ENCODE results near the gene DOCK2. TPM values are rescaled to one million over a fixed set of nuclear protein-coding genes. Genes with fewer than 3 reads are reported as not detected.

DOCK2 gene
- polyA plus RNA-seq, 1 experiment: 2.0 TPM

DNA sequence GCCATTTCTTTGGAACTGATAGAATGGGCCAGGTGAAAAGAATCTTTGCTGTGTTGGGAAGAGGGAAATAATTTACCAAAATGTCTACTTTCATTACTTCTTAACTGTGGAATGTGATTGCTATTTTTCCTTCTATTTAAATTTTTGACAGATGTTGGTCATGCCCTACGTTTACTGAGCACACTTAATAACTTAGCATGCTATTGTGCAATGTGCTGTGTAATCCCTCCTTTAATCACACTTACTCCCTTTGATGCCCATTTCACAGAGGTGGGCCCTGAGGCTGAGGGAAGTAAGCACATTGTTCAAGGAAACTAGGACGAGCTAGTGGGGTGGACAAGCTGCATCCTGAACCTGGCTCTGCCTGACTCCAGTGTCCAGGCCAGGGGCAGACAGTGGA lies 391.0 kb downstream of the DOCK2 start:
- Histone ChIP-seq H3K4me3 (ENCODE audit: low read depth, low read length) (no peak overlapping the region), H3K36me3 (ENCODE audit: control insufficient read depth, insufficient read depth, low read length) (no peaks in the 10 kb centered on the region), H3K27me3 (ENCODE audit: control insufficient read depth, insufficient read depth, low read length) (peaks cover 2% of the 10 kb centered on the region; the same call in 1 of the 2 replicates)
- DNase-seq (ENCODE audit: low read depth): no peak
- TF ChIP-seq, protein P1, sequence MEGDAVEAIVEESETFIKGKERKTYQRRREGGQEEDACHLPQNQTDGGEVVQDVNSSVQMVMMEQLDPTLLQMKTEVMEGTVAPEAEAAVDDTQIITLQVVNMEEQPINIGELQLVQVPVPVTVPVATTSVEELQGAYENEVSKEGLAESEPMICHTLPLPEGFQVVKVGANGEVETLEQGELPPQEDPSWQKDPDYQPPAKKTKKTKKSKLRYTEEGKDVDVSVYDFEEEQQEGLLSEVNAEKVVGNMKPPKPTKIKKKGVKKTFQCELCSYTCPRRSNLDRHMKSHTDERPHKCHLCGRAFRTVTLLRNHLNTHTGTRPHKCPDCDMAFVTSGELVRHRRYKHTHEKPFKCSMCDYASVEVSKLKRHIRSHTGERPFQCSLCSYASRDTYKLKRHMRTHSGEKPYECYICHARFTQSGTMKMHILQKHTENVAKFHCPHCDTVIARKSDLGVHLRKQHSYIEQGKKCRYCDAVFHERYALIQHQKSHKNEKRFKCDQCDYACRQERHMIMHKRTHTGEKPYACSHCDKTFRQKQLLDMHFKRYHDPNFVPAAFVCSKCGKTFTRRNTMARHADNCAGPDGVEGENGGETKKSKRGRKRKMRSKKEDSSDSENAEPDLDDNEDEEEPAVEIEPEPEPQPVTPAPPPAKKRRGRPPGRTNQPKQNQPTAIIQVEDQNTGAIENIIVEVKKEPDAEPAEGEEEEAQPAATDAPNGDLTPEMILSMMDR (IDR thresholded peaks at IDR 0.05; ENCODE audit: insufficient read depth, low read depth, low read length): no peak
- CTCF ChIA-PET: interaction anchor here (1.2 kb wide), 1 partner anchor 10 kb away, joined by 3 read pairs; no protein-coding TSS in a partner anchor
- POLR2A ChIA-PET: no interaction called here

DNA sequence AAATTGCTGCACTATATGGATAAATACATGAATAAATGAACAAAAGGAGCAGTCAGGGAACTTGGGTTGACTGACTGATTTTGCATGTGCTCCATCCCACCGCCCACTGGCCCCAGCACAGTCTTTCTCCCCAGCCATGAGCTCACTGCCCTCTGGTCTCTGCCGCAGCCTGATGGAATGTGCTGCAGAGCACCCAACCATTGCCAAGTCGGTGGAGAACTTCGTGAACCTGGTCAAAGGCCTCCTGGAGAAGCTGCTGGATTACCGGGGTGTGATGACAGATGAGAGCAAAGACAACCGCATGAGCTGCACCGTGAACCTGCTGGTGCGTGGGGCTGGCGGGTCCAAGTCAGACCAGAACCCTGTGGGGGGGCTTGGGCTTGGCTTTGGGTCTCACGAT lies 397.2 kb downstream of the DOCK2 start:
- no peak overlapping the region for H3K4me3 ChIP-seq (ENCODE audit: low read depth, low read length)
- no peaks in the 10 kb centered on the region; the same call in 1 of the 2 replicates for H3K27me3 ChIP-seq (ENCODE audit: control insufficient read depth, insufficient read depth, low read length)
- ChIA-PET POLR2A (no interaction called here), CTCF (interaction anchor here (1.2 kb wide), 1 partner anchor 54 kb away, joined by 3 read pairs; the partner anchor contains the start of gene INSYN2B)
- TF ChIP-seq, protein P1 (IDR thresholded peaks at IDR 0.05; ENCODE audit: insufficient read depth, low read depth, low read length): no peak
- H3K36me3 ChIP-seq (ENCODE audit: control insufficient read depth, insufficient read depth, low read length): no peaks in the 10 kb centered on the region
- no peak for DNase-seq (ENCODE audit: low read depth)

DNA sequence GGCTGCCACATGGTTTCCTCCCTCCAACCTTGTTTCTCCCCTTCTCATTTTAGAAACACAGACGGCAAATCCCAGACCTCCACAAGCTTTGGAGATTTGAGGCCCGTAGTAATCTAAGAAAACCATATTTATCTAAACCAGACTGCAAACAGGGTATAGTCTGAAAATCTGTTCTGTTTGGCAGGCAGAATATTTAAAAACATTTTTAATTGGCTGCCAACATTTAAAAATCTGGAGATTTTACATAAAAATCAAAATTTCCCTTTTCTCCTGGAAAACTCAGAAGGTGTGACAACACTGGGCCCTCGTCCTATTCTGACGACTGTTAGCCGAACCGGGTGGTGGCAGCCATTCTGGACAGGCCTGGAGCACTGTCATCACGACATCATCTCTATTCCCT lies 401.2 kb downstream of the DOCK2 start:
- DNase-seq (ENCODE audit: low read depth): no peak
- H3K4me3 ChIP-seq (ENCODE audit: low read depth, low read length): no peak overlapping the region
- H3K27me3 ChIP-seq (ENCODE audit: control insufficient read depth, insufficient read depth, low read length): no peaks in the 10 kb centered on the region; the same call in 1 of the 2 replicates
- CTCF ChIA-PET: interaction anchor here (0.7 kb wide), 1 partner anchor 11 kb away, joined by 3 read pairs; no protein-coding TSS in a partner anchor
- TF ChIP-seq, protein P1 (IDR thresholded peaks at IDR 0.05; ENCODE audit: insufficient read depth, low read depth, low read length): no peak
- no peaks in the 10 kb centered on the region for H3K36me3 ChIP-seq (ENCODE audit: control insufficient read depth, insufficient read depth, low read length)
- POLR2A ChIA-PET: no interaction called here

DNA sequence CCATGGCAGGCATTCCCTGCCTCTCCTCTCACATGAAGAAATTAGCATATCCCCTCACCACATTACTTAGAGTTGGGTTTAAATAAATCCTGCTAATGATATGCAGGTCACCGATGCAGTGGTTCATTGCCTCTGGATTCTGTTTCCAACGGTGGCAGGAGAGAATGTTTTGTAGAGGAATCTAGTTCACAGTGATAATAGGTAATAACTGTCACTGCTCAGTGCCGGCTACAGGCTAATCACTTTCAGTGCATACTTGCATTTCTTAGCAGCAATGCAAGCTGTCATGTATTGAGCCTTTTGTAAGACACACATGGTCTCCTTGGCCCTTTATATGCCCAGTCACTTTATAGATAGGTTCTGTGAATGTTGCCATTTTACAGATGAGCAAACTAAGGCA lies 402.8 kb downstream of the DOCK2 start:
- Histone ChIP-seq H3K4me3 (ENCODE audit: low read depth, low read length) (no peak overlapping the region), H3K27me3 (ENCODE audit: control insufficient read depth, insufficient read depth, low read length) (no peaks in the 10 kb centered on the region; the same call in 1 of the 2 replicates), H3K36me3 (ENCODE audit: control insufficient read depth, insufficient read depth, low read length) (no peaks in the 10 kb centered on the region)
- no peak for DNase-seq (ENCODE audit: low read depth)
- CTCF ChIA-PET: interaction anchor here (0.7 to 1.1 kb wide), 2 partner anchors 10 to 18 kb away, joined by 3 to 4 read pairs; no protein-coding TSS in a partner anchor
- TF ChIP-seq, protein P1 (IDR thresholded peaks at IDR 0.05; ENCODE audit: insufficient read depth, low read depth, low read length): no peak
- POLR2A ChIA-PET: no interaction called here

DNA sequence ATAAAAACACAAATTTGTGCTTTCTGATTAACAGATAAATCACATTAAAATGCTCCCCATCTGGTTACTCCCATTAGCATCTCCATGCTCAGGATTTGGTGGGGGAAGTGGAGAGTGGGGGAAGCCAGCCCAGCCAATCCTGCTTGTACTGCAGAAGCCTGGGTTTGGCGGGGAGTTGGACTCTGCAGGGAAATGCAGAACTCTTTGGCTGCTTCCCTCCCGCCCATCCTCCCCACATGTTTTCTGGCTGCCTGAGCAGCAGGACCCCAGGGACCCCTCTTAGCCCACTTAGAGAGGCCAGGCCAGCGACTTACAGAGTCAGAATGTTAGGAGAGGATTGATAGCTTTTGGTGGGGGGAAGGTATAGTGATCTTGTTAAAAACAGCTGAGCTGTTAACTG lies 409.2 kb downstream of the DOCK2 start:
- no peak overlapping the region for H3K4me3 ChIP-seq (ENCODE audit: low read depth, low read length)
- no peak for DNase-seq (ENCODE audit: low read depth)
- no peaks in the 10 kb centered on the region for H3K36me3 ChIP-seq (ENCODE audit: control insufficient read depth, insufficient read depth, low read length)
- ChIA-PET POLR2A (no interaction called here), CTCF (interaction anchor here (1.4 kb wide), 1 partner anchor 25 kb away, joined by 4 read pairs; no protein-coding TSS in a partner anchor)
- TF ChIP-seq, protein P1 (IDR thresholded peaks at IDR 0.05; ENCODE audit: insufficient read depth, low read depth, low read length): no peak
- H3K27me3 ChIP-seq (ENCODE audit: control insufficient read depth, insufficient read depth, low read length): no peaks in the 10 kb centered on the region
